Gastroesophageal sphincter (tissue), 3 donors: Measurements from ENCODE around the gene FAM98B.

ENCODE experiments used
- EP300 ChIP-seq: sonication (generic); formaldehyde crosslinking; IDR thresholded peaks from one replicate; pipeline ENCODE4 v1.6.1; 2017; ENCODE audit warnings: antibody characterized with exemption, mild to moderate bottlenecking
- TF ChIP-seq, protein P1 (sequence below), 4 experiments: fragments of 200-600 bp in 2 of 4; fragments of 450-650 bp in 2 of 4; sonication (generic) in 1 of 4; IDR thresholded peaks; one replicate each; pipeline ENCODE4 v1.5.1; 2017 to 2019; ENCODE audit warnings: antibody characterized with exemption in 4 of 4, mild to moderate bottlenecking in 2 of 4, moderate library complexity in 2 of 4

DNA sequence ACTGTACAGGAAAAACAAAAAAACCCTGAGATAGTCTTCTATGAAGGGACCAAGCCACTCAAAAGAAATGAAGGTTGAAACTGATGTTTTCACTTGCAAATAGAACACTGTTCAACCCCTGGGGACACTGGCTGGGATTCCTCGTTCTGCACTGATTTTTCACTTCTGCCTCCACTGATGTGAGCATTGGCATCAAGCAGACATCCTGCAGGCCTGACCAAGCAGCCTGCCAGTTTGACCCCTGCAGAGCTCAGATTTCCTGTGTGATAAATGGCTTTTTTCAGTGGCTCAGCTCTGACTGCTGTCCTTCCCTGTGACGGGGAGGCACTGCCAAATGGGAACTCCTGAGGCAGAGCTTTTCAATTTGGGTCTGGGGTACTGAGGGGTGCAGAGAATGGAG, 60.7 kb downstream of the FAM98B start:
- TF ChIP-seq, protein P1, sequence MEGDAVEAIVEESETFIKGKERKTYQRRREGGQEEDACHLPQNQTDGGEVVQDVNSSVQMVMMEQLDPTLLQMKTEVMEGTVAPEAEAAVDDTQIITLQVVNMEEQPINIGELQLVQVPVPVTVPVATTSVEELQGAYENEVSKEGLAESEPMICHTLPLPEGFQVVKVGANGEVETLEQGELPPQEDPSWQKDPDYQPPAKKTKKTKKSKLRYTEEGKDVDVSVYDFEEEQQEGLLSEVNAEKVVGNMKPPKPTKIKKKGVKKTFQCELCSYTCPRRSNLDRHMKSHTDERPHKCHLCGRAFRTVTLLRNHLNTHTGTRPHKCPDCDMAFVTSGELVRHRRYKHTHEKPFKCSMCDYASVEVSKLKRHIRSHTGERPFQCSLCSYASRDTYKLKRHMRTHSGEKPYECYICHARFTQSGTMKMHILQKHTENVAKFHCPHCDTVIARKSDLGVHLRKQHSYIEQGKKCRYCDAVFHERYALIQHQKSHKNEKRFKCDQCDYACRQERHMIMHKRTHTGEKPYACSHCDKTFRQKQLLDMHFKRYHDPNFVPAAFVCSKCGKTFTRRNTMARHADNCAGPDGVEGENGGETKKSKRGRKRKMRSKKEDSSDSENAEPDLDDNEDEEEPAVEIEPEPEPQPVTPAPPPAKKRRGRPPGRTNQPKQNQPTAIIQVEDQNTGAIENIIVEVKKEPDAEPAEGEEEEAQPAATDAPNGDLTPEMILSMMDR (IDR thresholded peaks at IDR 0.05) = no peak
- TF ChIP-seq EP300 = no peak
